GM21529 (cell line): ENCODE data around the gene PEX26.
"Not testable (repeated sequence)": the region's sequence is repeated elsewhere in the genome, so short reads cannot be mapped to it uniquely, and the experiment has no call there.

Experiments
- ATAC-seq: cut with Tn5 transposase; IDR thresholded peaks from one replicate; pipeline ENCODE4 v1.9.1; 2021; ENCODE audit not compliant: unreplicated experiment

The PEX26 gene

GRCh38 chr22:18056161-18056666 is 21.6 kb upstream of the PEX26 start:
- ATAC-seq = no peak

DNA sequence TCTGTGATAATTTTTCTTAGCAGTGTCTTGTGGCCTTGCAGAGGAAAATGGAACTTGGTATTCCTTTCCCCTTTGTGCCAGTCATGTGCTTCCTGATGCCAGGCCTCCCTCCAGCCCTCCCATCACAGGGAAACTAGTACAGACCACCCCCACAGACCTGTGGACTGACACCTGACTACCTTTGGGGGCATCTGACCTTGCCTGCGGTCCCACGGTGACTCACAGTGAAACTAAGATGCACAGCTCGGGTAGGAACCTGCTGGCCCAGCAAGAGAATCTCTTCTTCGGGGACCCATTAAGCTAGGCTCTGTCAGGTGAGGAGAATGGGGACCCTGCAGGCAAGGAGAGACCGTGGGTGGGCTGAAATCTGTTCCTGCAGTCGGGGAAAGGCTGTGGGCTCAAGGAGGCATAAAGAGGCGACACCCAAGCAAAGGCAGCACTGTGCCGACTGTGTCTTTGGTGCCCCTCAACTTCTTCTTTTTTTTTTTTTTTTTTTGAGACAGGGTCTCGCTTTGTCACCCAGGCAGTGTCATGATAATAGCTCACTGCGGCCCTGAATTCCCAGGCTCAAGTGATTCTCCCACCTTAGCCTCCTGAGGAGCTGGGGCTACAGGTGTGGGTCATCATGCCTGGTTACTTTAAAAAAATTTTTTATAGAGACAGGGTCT is 20.8 kb upstream of the PEX26 start:
- peak; percentile 65 for ATAC-seq

DNA sequence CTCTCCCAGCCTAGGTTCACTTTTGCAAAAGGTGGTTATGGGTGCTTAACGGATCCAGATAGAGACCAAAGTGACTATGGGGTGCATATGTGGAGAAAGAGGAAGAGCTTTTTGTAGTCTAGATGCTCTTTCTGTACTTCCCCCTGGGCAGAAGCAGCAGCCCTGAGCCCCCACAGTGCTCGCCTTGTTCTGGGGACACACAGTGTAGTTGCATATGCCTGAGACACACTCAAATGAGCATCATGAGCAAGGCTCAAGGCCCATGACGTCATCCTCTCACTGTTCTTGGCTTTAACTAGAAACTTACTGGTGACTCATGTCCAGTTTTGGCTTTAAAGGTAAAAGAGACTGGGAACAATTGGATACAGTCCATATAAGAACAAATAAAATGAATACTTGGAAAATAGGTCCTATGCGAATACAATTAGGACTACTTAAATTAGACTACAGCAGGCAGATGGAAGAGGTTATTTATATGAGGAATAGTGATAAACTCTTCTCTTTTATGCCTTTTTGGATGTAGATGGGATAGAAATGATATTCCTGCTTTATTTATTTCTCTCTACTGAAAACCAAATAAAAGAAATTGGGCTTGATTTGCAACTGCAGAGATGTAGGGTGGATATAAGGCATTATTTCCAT is 20.1 kb upstream of the PEX26 start:
- ATAC-seq = peak; percentile 62

GRCh38 chr22:18058371-18059093 is 19.3 kb upstream of the PEX26 start:
- ATAC-seq = no peak

DNA sequence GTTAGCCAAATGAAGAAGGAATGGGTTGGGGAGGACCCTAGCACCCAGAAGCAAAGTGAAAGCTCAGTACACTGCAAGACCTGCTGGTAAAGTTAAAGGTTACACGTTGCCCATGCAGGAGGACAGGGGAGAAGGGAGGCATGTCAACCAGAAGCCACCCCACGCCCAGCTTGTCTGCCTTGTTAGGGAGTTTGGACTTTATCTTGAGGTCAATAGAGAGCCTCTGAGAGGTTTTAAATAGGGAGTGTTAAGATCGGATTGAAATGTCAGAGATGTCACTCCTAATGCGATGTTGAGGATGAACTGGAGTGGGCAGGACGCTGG is 18.7 kb upstream of the PEX26 start:
- no peak for ATAC-seq

- no peak for ATAC-seq
These were observed 18.3 kb upstream of the PEX26 start for GRCh38 chr22:18059473-18059872.

GRCh38 chr22:18059991-18060390 is 17.8 kb upstream of the PEX26 start:
- ATAC-seq = no peak

GRCh38 chr22:18060646-18061620 is 16.9 kb upstream of the PEX26 start:
- ATAC-seq = no peak

- no peak for ATAC-seq
These were observed 15.4 kb upstream of the PEX26 start for GRCh38 chr22:18062421-18062820.

DNA sequence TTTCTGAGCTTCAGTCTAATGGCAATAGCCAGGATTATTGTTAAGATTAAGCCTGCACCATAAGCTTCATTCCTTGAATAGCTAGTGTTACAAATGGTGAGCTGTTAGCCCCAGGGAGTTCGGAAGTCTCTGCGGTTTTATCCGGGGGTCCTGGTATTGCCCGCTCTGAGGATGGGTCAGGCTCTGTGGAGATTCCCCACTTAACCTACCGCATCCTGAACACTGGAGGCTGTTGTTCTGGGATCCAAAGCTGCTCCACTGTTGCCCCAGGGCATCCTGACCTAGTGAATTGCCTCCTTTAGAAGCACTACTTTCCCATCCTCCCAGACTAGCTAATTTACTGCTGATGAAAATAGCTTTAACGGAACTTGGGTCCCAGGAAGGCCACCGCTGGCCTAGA is 14.5 kb upstream of the PEX26 start:
- ATAC-seq = no peak

DNA sequence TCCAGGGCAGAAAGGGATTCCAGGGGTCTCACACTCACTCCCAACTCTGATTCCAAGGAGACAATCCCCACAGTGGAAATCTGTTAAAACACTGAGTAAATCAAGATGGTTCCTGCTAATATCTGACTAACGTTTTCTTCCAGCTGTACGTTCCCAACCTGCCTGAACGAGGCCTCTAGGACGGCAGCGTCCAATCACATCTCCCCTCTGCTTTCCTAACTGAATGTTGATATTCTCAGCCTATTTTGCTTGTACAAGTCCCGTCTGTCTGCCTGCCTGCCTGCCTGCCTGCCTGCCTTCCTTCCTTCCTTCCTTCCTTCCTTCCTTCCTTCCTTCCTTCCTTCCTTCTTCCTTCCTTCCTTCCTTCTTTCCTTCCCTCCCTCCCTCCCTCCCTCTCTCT is 14.1 kb upstream of the PEX26 start:
- not testable (repeated sequence) for ATAC-seq

DNA sequence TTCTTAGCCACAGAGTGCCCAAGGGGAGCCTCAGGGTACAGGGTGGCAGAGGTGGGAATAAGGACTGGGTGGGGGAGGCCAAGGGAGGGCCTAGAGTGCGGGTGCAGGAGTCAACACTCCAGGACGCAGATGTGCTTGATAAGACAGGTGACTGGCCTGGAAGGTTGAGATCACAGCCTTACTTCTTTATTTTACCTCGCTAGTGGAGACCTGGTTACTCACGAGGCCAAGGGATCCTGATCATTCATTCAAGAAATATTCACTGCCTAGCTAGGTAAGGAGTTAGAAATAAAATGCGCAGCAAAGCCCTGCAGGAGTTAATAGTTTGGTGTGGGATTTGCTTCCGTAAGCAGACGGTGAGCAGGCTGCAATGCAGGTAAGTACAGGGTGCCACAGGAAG is 13.2 kb upstream of the PEX26 start:
- no peak for ATAC-seq

- ATAC-seq = no peak
These were observed 12.5 kb upstream of the PEX26 start for GRCh38 chr22:18065256-18065655.

DNA sequence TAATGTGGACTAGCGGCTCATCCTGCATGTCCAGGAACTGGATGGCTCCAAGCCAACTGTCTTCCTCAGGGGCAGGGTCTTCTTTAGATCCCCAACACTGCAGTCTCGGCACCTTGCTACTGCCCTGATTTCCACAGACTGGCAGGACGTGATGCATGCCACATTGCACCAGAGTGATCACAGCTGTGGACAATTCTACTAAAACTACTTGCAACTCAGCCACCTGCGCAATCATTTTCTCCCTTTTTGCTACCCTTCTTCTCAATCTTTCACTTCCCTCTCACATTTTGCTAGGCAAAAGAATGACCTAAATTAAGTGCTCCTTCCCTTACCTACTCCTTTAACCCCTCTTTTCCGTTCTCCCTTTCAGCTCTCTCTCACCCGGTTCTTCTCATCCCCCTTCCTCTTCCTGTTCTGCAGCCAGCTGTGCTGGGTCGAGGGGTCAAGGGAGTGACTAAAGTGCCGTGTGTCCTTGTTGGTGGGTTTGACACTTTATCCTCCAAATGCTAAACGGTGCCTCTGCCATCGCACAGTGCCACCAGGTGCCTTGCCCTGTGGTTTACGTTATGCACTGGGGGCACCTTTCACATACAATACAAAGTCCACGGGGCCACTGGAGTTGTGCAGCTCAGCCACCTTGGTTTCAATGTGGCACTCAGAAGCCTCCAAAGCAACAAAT is 11.5 kb upstream of the PEX26 start:
- ATAC-seq = no peak

DNA sequence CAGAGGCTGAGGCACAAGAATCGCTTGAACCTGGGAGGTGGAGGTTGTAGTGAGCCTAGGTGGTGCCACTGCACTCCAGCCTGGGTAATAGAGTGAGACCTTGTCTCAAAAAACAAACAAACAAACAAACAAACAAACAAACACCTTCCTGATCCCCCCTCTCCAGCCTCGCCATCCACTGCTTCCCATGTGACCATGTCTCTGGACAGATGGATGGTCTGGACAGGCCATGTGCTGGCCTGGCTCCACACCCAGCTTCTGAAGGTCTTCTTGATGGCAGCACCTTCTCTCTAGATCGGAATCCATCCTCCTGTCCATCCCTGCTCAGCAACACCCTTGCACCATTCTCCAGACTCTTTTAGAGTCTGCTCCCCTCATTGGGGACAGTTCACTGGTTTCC is 10.7 kb upstream of the PEX26 start:
- no peak for ATAC-seq

- no peak for ATAC-seq
These were observed 10.0 kb upstream of the PEX26 start for GRCh38 chr22:18067548-18068341.

GRCh38 chr22:18068381-18068988 is 9.3 kb upstream of the PEX26 start:
- no peak for ATAC-seq

DNA sequence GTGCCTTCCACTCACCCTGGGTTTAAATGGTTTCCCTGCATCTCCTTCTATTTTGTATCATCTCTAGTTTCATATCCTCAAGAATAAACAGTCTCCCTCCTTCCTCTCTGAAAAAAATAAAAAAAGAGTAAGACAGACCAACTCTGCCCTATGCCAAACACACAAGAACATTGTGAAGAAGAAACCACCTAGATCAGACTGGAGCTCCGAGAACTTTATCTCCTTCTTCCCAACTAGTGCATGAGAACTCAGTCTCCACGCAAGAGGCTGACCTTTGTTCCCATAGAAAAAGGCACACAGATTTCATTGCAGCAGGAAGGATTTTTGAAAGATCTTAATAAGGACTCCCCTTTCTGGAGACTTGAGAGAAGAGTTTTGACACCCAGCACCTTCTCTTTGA is 8.7 kb upstream of the PEX26 start:
- ATAC-seq = no peak

DNA sequence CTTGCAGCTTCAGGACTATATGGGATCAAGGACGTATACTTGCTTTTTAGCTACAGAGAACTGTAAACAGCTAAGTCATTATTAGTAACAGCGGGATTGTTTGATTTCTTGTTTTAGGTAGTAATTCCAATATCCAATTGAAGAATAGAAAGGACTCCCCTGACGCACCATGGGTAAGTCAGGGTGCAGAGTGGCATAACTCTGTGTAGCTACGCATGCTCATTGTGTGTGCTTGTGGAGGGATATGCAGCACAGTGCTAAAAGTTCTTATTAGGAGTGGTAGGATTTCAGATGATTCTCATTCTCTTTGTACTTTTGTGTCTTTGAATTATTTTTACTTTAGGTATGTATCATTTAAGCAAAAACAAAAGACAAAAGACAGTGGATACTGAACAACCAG is 7.7 kb upstream of the PEX26 start:
- no peak for ATAC-seq
